Peyer's patch (tissue), 4 donors: ENCODE measurements around the gene DMD.

Experiments used
- CTCF ChIP-seq, 6 experiments: fragments of 450-650 bp in 4 of 6; fragments of 200-600 bp in 2 of 6; sonication (generic) in 1 of 6; IDR thresholded peaks; one replicate each; pipeline ENCODE4 v1.5.1; 2017 to 2019; ENCODE audit warnings: antibody characterized with exemption in 6 of 6, mild to moderate bottlenecking in 3 of 6, moderate library complexity in 1 of 6
- POLR2A ChIP-seq, 2 donors: fragments of 450-650 bp; IDR thresholded peaks; one replicate each; pipeline ENCODE4 v1.5.1; 2017; ENCODE audit warnings: antibody characterized with exemption in 2 of 2, mild to moderate bottlenecking in 2 of 2, moderate library complexity in 2 of 2

- no peak for TF ChIP-seq CTCF (IDR thresholded peaks at IDR 0.05)
- TF ChIP-seq POLR2A (IDR thresholded peaks at IDR 0.05) = no peak
These were observed 1607.8 kb downstream of the DMD start for GRCh38 chrX:31603411-31604120.
